Ishikawa (cell line): Measurements from ENCODE around the gene IL6R.

Source experiments
- CEBPB ChIP-seq: IDR thresholded peaks from 2 replicates; pipeline ENCODE4 v1.6.1; 2012
- CREB1 ChIP-seq: IDR thresholded peaks from 2 replicates; pipeline ENCODE4 v1.6.1; 2012; ENCODE audit warnings: low read depth
- EGR1 ChIP-seq: IDR thresholded peaks from 2 replicates; pipeline ENCODE4 v1.6.1; 2012
- EP300 ChIP-seq: IDR thresholded peaks from 2 replicates; pipeline ENCODE4 v1.6.1; 2012; ENCODE audit warnings: borderline replicate concordance
- FOXM1 ChIP-seq: IDR thresholded peaks from 2 replicates; pipeline ENCODE4 v1.6.1; 2012; ENCODE audit warnings: low read depth, borderline replicate concordance
- MAX ChIP-seq: IDR thresholded peaks from 2 replicates; pipeline ENCODE4 v1.6.1; 2012
- NFIC ChIP-seq: IDR thresholded peaks from 2 replicates; pipeline ENCODE4 v1.6.1; 2012
- RAD21 ChIP-seq: IDR thresholded peaks from 2 replicates; pipeline ENCODE4 v1.6.1; 2012; ENCODE audit warnings: low read depth
- REST ChIP-seq: IDR thresholded peaks from 2 replicates; pipeline ENCODE4 v1.6.1; 2012; ENCODE audit warnings: low read depth, mild to moderate bottlenecking
- TAF1 ChIP-seq: IDR thresholded peaks from 2 replicates; pipeline ENCODE4 v1.6.1; 2012; ENCODE audit warnings: low read depth, mild to moderate bottlenecking
- TCF12 ChIP-seq: IDR thresholded peaks from 2 replicates; pipeline ENCODE4 v1.6.1; 2012; ENCODE audit warnings: low read depth
- TEAD4 ChIP-seq: IDR thresholded peaks from 2 replicates; pipeline ENCODE4 v1.6.1; 2012
- USF1 ChIP-seq: IDR thresholded peaks from 2 replicates; pipeline ENCODE4 v1.6.1; 2012
- YY1 ChIP-seq: IDR thresholded peaks from 2 replicates; pipeline ENCODE4 v1.6.1; 2012; ENCODE audit warnings: low read depth
- ZBTB7A ChIP-seq: IDR thresholded peaks from 2 replicates; pipeline ENCODE4 v1.6.1; 2012; ENCODE audit warnings: low read depth

Gene IL6R

DNA sequence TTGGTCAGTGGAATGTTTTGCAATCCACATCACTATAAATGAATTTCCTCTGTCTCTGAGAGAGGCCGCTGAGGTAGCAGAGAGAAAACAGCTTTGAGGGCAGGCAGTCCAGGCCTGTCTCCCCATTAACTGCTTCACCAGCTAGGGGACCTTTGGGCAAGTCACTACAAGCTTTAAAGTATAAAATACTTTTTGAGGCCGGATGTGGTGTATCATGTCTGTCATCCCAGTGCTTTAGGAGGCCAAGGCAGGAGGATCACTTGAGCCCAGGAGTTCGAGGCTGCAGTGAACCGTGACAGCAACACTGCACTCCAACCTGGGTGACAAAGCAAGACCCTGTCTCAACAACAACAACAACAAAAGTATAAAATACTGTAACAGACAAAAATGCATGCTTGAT lies 6.4 kb downstream of the IL6R start:
- TF ChIP-seq NFIC = no peak
- no peak for TF ChIP-seq YY1
- no peak for TF ChIP-seq MAX
- TF ChIP-seq EGR1 = no peak
- TF ChIP-seq USF1 = no peak
- no peak for TF ChIP-seq TAF1
- TF ChIP-seq ZBTB7A = no peak
- TF ChIP-seq TEAD4 = no peak
- no peak for TF ChIP-seq EP300
- no peak for TF ChIP-seq REST

DNA sequence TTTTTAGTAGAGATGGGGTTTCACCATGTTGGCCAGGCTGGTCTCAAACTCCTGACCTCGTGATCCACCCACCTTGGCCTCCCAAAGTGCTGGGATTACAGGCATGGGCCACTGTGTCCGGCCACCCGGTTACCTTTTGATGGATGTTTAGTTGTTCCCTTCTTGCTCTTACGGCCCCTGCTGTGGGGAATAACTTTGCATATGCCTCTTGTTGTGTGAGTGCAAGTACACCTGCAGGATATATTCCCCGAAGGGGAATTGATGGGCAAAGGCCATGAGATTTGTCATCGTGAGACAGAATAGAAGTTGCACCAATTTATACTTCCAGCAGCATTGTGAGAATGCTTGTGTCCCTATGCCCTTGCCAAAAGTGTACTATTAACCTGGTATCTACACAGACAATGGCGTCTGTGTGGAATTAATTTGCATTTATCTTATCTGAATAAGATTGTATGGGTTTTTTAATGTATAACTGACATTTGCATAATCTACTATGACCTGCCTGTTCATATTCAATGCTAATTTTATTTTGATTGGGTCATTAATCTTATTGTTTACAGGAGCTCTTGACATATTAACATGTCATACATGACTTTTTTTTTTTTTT lies 8.1 kb downstream of the IL6R start:
- TF ChIP-seq TCF12 (no peak), CEBPB (no peak), CREB1 (no peak), USF1 (no peak), RAD21 (no peak), YY1 (no peak), NFIC (no peak), TEAD4 (no peak), ZBTB7A (no peak)

DNA sequence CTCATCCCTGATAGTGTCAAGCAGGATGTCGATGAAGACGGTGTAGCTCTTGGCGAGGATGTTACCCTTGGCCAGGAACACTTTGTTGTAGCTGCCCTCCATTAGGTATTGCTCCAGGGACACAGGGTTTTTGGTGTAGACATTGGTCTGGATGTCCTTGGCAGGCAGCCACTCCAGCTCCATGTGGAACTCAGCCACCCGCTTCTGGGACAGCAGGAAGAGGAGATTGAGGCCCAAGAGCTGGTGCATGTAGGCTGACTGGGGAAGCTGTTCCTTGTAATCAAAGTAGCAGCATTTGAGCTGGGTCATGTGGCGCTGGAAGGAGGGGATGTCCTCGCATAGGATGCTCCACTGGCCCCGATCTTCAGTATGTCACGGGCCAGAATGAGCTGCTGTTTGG lies 9.5 kb downstream of the IL6R start:
- TF ChIP-seq USF1 = no peak
- TF ChIP-seq MAX = no peak
- TF ChIP-seq TEAD4 = no peak
- TF ChIP-seq NFIC = no peak
- no peak for TF ChIP-seq FOXM1

- TF ChIP-seq USF1 = no peak
- no peak for TF ChIP-seq TAF1
- no peak for TF ChIP-seq EP300
- TF ChIP-seq TCF12 = no peak
Measured at GRCh38 chr1:154416471-154417337, 11.6 kb downstream of the IL6R start.

- TF ChIP-seq TCF12 (no peak), CREB1 (no peak), CEBPB (no peak)
Measured at GRCh38 chr1:154417338-154417608, 12.1 kb downstream of the IL6R start.

- TF ChIP-seq REST (no peak), USF1 (no peak), NFIC (peak; percentile 51), TAF1 (no peak), EP300 (peak; percentile 42; the same call in 1 of the 2 replicates)
Measured at GRCh38 chr1:154418062-154418921, 13.1 kb downstream of the IL6R start.
